Tibial nerve (tissue), 4 donors: ENCODE results near the gene SPRY4.

Source experiments
- CTCF ChIP-seq, 5 experiments: fragments of 200-600 bp in 3 of 5; fragments of 450-650 bp in 2 of 5; sonication (generic) in 3 of 5; IDR thresholded peaks; one replicate each; pipeline ENCODE4 v1.5.1; 2016 to 2019; ENCODE audit warnings: antibody characterized with exemption in 5 of 5, mild to moderate bottlenecking in 3 of 5, moderate library complexity in 2 of 5
- EP300 ChIP-seq, 2 donors: sonication (generic); formaldehyde crosslinking; IDR thresholded peaks; one replicate each; pipeline ENCODE4 v1.6.1; 2017; ENCODE audit warnings: antibody characterized with exemption in 2 of 2, mild to moderate bottlenecking in 1 of 2
- POLR2A ChIP-seq, 2 donors: fragments of 450-650 bp; IDR thresholded peaks; one replicate each; pipeline ENCODE4 v1.6.1; 2017; ENCODE audit warnings: antibody characterized with exemption in 2 of 2, mild to moderate bottlenecking in 2 of 2, moderate library complexity in 2 of 2

- TF ChIP-seq CTCF (IDR thresholded peaks at IDR 0.05) (no peak), POLR2A (IDR thresholded peaks at IDR 0.05) (no peak), EP300 (IDR thresholded peaks at IDR 0.05) (no peak)
Observed at GRCh38 chr5:142300677-142301076, 24.1 kb downstream of the SPRY4 start.
